GM12878 (cell line): Measurements from ENCODE around the gene TMOD3.

Experiments used
- EP300 ChIP-seq, 2 experiments: fragments of 150-350 bp in 1 of 2; IDR thresholded peaks; 2 replicates each; pipeline ENCODE4 v1.6.1; 2011 to 2012; ENCODE audit warnings: low read depth in 2 of 2, low read length in 2 of 2, borderline replicate concordance in 1 of 2, improper control_type of control experiment in 1 of 2, inconsistent platforms in 1 of 2; ENCODE audit not compliant: control insufficient read depth in 1 of 2
- EZH2 ChIP-seq: IDR thresholded peaks from 2 replicates; pipeline ENCODE4 v1.6.1; 2012; ENCODE audit warnings: low read depth, mild to moderate bottlenecking, control low read depth, inconsistent platforms, low read length, borderline replicate concordance; ENCODE audit not compliant: control insufficient read depth
- MAX ChIP-seq: IDR thresholded peaks from 2 replicates; pipeline ENCODE4 v1.6.1; 2012; ENCODE audit warnings: low read depth, low read length, improper control_type of control experiment
- MYB ChIP-seq: fragments of 150-350 bp; IDR thresholded peaks from 2 replicates; pipeline ENCODE4 v1.6.1; 2014; ENCODE audit warnings: mild to moderate bottlenecking, low read depth, low read length, borderline replicate concordance
- NR2F1 ChIP-seq: fragments of 450-650 bp; conservative IDR thresholded peaks from 2 replicates; pipeline ENCODE4 v1.6.1; 2017; ENCODE audit warnings: mild to moderate bottlenecking
- POLR2A ChIP-seq: IDR thresholded peaks from 2 replicates; pipeline ENCODE4 v1.6.1; 2011; ENCODE audit warnings: low read depth, mild to moderate bottlenecking, low read length
- RAD21 ChIP-seq: IDR thresholded peaks from 2 replicates; pipeline ENCODE4 v1.6.1; 2011; ENCODE audit warnings: mild to moderate bottlenecking, low read depth, low read length, moderate library complexity; ENCODE audit not compliant: insufficient read depth
- RFX5 ChIP-seq: IDR thresholded peaks from 2 replicates; pipeline ENCODE4 v1.6.1; 2011; ENCODE audit warnings: low read depth, low read length, improper control_type of control experiment
- SIN3A ChIP-seq: IDR thresholded peaks from 2 replicates; pipeline ENCODE4 v1.6.1; 2012; ENCODE audit warnings: low read depth, low read length, improper control_type of control experiment
- SMC3 ChIP-seq: IDR thresholded peaks from 2 replicates; pipeline ENCODE4 v1.6.1; 2011; ENCODE audit warnings: low read length, improper control_type of control experiment, borderline replicate concordance
- ZNF207 ChIP-seq: fragments of 450-650 bp; IDR thresholded peaks from 2 replicates; pipeline ENCODE4 v1.6.1; 2014; ENCODE audit warnings: antibody characterized with exemption, mild to moderate bottlenecking, borderline replicate concordance
- ZNF274 ChIP-seq: IDR thresholded peaks from one replicate; pipeline ENCODE4 v1.8.0; 2011; ENCODE audit not compliant: insufficient read length, insufficient read depth

- TF ChIP-seq ZNF207 (no peak), SMC3 (no peak), SIN3A (no peak), MAX (no peak), POLR2A (no peak), EP300 (IDR thresholded peaks at IDR 0.05; ENCODE audit: borderline replicate concordance in 1 of 2, control insufficient read depth in 1 of 2, low read depth in 2 of 2, low read length in 2 of 2) (no peak), ZNF274 (no peak), EZH2 (no peak), NR2F1 (no peak), MYB (no peak), RFX5 (no peak), RAD21 (no peak)
These were observed 26.9 kb upstream of the TMOD3 start for GRCh38 chr15:51802593-51802992.
